Left ventricle myocardium inferior (tissue), 1 donor: Measurements from ENCODE around the gene FANCC. TPM values are rescaled to one million over a fixed set of nuclear protein-coding genes. Genes with fewer than 3 reads are reported as not detected.
"Not testable (repeated sequence)": the region's sequence is repeated elsewhere in the genome, so short reads cannot be mapped to it uniquely, and the experiment has no call there.

ENCODE experiments used
- DNase-seq: peaks from one replicate; pipeline ENCODE4 v3.0.0-alpha.2; 2020
- H3K27ac ChIP-seq: fragments of 200-600 bp; replicated peaks from 2 replicates; pipeline ENCODE4 v1.8.0; 2021
- H3K27me3 ChIP-seq: fragments of 200-600 bp; 2 replicates; pipeline ENCODE4 v1.8.0; 2021; ENCODE audit warnings: low read depth
- H3K36me3 ChIP-seq: fragments of 200-600 bp; 2 replicates; pipeline ENCODE4 v1.8.0; 2021
- H3K4me1 ChIP-seq: fragments of 200-600 bp; 2 replicates; pipeline ENCODE4 v1.8.0; 2021
- H3K4me3 ChIP-seq: fragments of 200-600 bp; 2 replicates; pipeline ENCODE4 v1.8.0; 2021; ENCODE audit warnings: mild to moderate bottlenecking, moderate library complexity
- H3K9me3 ChIP-seq: fragments of 200-600 bp; replicated peaks from 2 replicates; pipeline ENCODE4 v1.8.0; 2021
- CTCF ChIP-seq: fragments of 200-600 bp; IDR thresholded peaks from 2 replicates; pipeline ENCODE4 v1.8.0; 2021; ENCODE audit warnings: antibody characterized with exemption, mild to moderate bottlenecking, borderline replicate concordance
- intact Hi-C: fragments of 100-400 bp; cut with micrococcal nuclease; formaldehyde crosslinking; loops from one replicate; pipeline ENCODE4 v1.11.0; 2022
- total RNA-seq: library from RNA; stranded (reverse); fragmentation: NEBNext Ultra II Directional; extraction: Animal tissue kit (Norgen Biotek cat#: 25700); gene quantifications from one replicate; pipeline ENCODE4 v1.2.1, GENCODE V29; 2021
- donor health status: DM: no; HTN: yes; CAD: no; lungs with severe emphysema.

The FANCC gene
- total RNA-seq, 1 donor from 2014 or later = 4.1 TPM

GRCh38 chr9:95226921-95227320, 90.6 kb downstream of the FANCC start:
- Histone ChIP-seq H3K4me1 (no peaks in the 10 kb centered on the region), H3K9me3 (no peaks in the 10 kb centered on the region), H3K36me3 (no peaks in the 10 kb centered on the region), H3K27me3 (no peaks in the 10 kb centered on the region), H3K27ac (no peak overlapping the region), H3K4me3 (no peak overlapping the region)
- TF ChIP-seq CTCF = no peak
- DNase-seq = no peak
- intact Hi-C loops = no loop called here

GRCh38 chr9:95225726-95226106, 91.8 kb downstream of the FANCC start:
- Histone ChIP-seq H3K9me3 (no peaks in the 10 kb centered on the region), H3K36me3 (no peaks in the 10 kb centered on the region), H3K4me3 (no peak overlapping the region), H3K27ac (no peak overlapping the region), H3K4me1 (no peaks in the 10 kb centered on the region), H3K27me3 (no peaks in the 10 kb centered on the region)
- intact Hi-C loops = no loop called here
- TF ChIP-seq CTCF = no peak
- no peak for DNase-seq

GRCh38 chr9:95225076-95225725, 92.3 kb downstream of the FANCC start:
- intact Hi-C loops = no loop called here
- H3K36me3 ChIP-seq = no peaks in the 10 kb centered on the region
- no peak for TF ChIP-seq CTCF
- H3K4me3 ChIP-seq = no peak overlapping the region
- H3K27me3 ChIP-seq = no peaks in the 10 kb centered on the region
- no peak for DNase-seq
- H3K27ac ChIP-seq = no peak overlapping the region
- H3K4me1 ChIP-seq = no peaks in the 10 kb centered on the region
- H3K9me3 ChIP-seq = no peaks in the 10 kb centered on the region

GRCh38 chr9:95224376-95225019, 93.0 kb downstream of the FANCC start:
- DNase-seq = no peak
- no peak overlapping the region for H3K27ac ChIP-seq
- no peaks in the 10 kb centered on the region for H3K27me3 ChIP-seq
- no peaks in the 10 kb centered on the region for H3K4me1 ChIP-seq
- intact Hi-C loops = no loop called here
- H3K36me3 ChIP-seq = no peaks in the 10 kb centered on the region
- no peaks in the 10 kb centered on the region for H3K9me3 ChIP-seq
- H3K4me3 ChIP-seq = no peak overlapping the region
- TF ChIP-seq CTCF = no peak

- DNase-seq, H3K36me3 ChIP-seq, H3K4me1 ChIP-seq, intact Hi-C loops, H3K27ac ChIP-seq, H3K27me3 ChIP-seq, H3K9me3 ChIP-seq, H3K4me3 ChIP-seq: not testable (repeated sequence)
Observed at GRCh38 chr9:95220352-95220751, 97.2 kb downstream of the FANCC start.

GRCh38 chr9:95218773-95219172, 98.7 kb downstream of the FANCC start:
- no peaks in the 10 kb centered on the region for H3K36me3 ChIP-seq
- H3K4me3 ChIP-seq = no peak overlapping the region
- no peaks in the 10 kb centered on the region for H3K27me3 ChIP-seq
- H3K27ac ChIP-seq = no peak overlapping the region
- no peak for TF ChIP-seq CTCF
- DNase-seq = no peak
- H3K9me3 ChIP-seq = no peaks in the 10 kb centered on the region
- intact Hi-C loops = no loop called here
- H3K4me1 ChIP-seq = no peaks in the 10 kb centered on the region
